ENCODE results near the gene MRPS16.

MRPS16 gene

GRCh38 chr10:73211106-73211811 lies 41.2 kb downstream of the MRPS16 start:
- no peak overlapping the region for H3K27ac ChIP-seq
- no peak for TF ChIP-seq CTCF (conservative IDR thresholded peaks at IDR 0.05)
- TF ChIP-seq ZFX (IDR thresholded peaks at IDR 0.05): no peak

- no peak for TF ChIP-seq ZFX (IDR thresholded peaks at IDR 0.05)
- TF ChIP-seq CTCF (conservative IDR thresholded peaks at IDR 0.05): no peak
- H3K27ac ChIP-seq: no peak overlapping the region
Observed at GRCh38 chr10:73210395-73211105, 41.9 kb downstream of the MRPS16 start.

GRCh38 chr10:73209705-73210104 lies 42.7 kb downstream of the MRPS16 start:
- TF ChIP-seq ZFX (IDR thresholded peaks at IDR 0.05): no peak
- TF ChIP-seq CTCF (conservative IDR thresholded peaks at IDR 0.05): no peak
- no peak overlapping the region for H3K27ac ChIP-seq

- TF ChIP-seq CTCF (conservative IDR thresholded peaks at IDR 0.05) (no peak), ZFX (IDR thresholded peaks at IDR 0.05) (no peak)
- no peak overlapping the region for H3K27ac ChIP-seq
Observed at GRCh38 chr10:73207883-73208282, 44.6 kb downstream of the MRPS16 start.

- TF ChIP-seq CTCF (conservative IDR thresholded peaks at IDR 0.05): no peak
- no peak for TF ChIP-seq ZFX (IDR thresholded peaks at IDR 0.05)
- no peak overlapping the region for H3K27ac ChIP-seq
Observed at GRCh38 chr10:73206385-73206784, 46.1 kb downstream of the MRPS16 start.

GRCh38 chr10:73205890-73206289 lies 46.6 kb downstream of the MRPS16 start:
- no peak for TF ChIP-seq ZFX (IDR thresholded peaks at IDR 0.05)
- TF ChIP-seq CTCF (conservative IDR thresholded peaks at IDR 0.05): no peak
- H3K27ac ChIP-seq: no peak overlapping the region

- TF ChIP-seq CTCF (conservative IDR thresholded peaks at IDR 0.05) (no peak), ZFX (IDR thresholded peaks at IDR 0.05) (no peak)
- H3K27ac ChIP-seq: no peak overlapping the region
Observed at GRCh38 chr10:73205081-73205480, 47.4 kb downstream of the MRPS16 start.
